ENCODE data around the gene CNTN5.

The CNTN5 gene

GRCh38 chr11:100068116-100068515 lies 1047.4 kb downstream of the CNTN5 start:
- Histone ChIP-seq H3K36me3 (ENCODE audit: control insufficient read depth, insufficient read depth, low read length) (no peaks in the 10 kb centered on the region), H3K4me3 (ENCODE audit: low read depth, low read length) (no peak overlapping the region), H3K9me3 (ENCODE audit: control insufficient read depth, insufficient read depth, low read length) (no peaks in the 10 kb centered on the region), H3K4me1 (ENCODE audit: control insufficient read depth, insufficient read depth, low read length) (no peaks in the 10 kb centered on the region), H3K27me3 (ENCODE audit: control insufficient read depth, insufficient read depth, low read length) (no peaks in the 10 kb centered on the region), H3K9ac (ENCODE audit: low read depth, low read length) (no peak overlapping the region)

GRCh38 chr11:100072131-100072530 lies 1051.4 kb downstream of the CNTN5 start:
- Histone ChIP-seq H3K9me3 (ENCODE audit: control insufficient read depth, insufficient read depth, low read length) (no peaks in the 10 kb centered on the region), H3K36me3 (ENCODE audit: control insufficient read depth, insufficient read depth, low read length) (no peaks in the 10 kb centered on the region), H3K4me1 (ENCODE audit: control insufficient read depth, insufficient read depth, low read length) (no peaks in the 10 kb centered on the region), H3K27me3 (ENCODE audit: control insufficient read depth, insufficient read depth, low read length) (no peaks in the 10 kb centered on the region), H3K4me3 (ENCODE audit: low read depth, low read length) (no peak overlapping the region), H3K9ac (ENCODE audit: low read depth, low read length) (no peak overlapping the region)

GRCh38 chr11:100080381-100080780 lies 1059.6 kb downstream of the CNTN5 start:
- H3K27me3 ChIP-seq (ENCODE audit: control insufficient read depth, insufficient read depth, low read length), result no peaks in the 10 kb centered on the region
- no peak overlapping the region for H3K9ac ChIP-seq (ENCODE audit: low read depth, low read length)
- no peaks in the 10 kb centered on the region for H3K4me1 ChIP-seq (ENCODE audit: control insufficient read depth, insufficient read depth, low read length)
- no peak overlapping the region for H3K4me3 ChIP-seq (ENCODE audit: low read depth, low read length)
- H3K9me3 ChIP-seq (ENCODE audit: control insufficient read depth, insufficient read depth, low read length), result no peaks in the 10 kb centered on the region
- no peaks in the 10 kb centered on the region for H3K36me3 ChIP-seq (ENCODE audit: control insufficient read depth, insufficient read depth, low read length)

GRCh38 chr11:100080821-100081220 lies 1060.1 kb downstream of the CNTN5 start:
- no peaks in the 10 kb centered on the region for H3K9me3 ChIP-seq (ENCODE audit: control insufficient read depth, insufficient read depth, low read length)
- no peaks in the 10 kb centered on the region for H3K4me1 ChIP-seq (ENCODE audit: control insufficient read depth, insufficient read depth, low read length)
- H3K36me3 ChIP-seq (ENCODE audit: control insufficient read depth, insufficient read depth, low read length), result no peaks in the 10 kb centered on the region
- no peak overlapping the region for H3K4me3 ChIP-seq (ENCODE audit: low read depth, low read length)
- H3K27me3 ChIP-seq (ENCODE audit: control insufficient read depth, insufficient read depth, low read length), result no peaks in the 10 kb centered on the region
- no peak overlapping the region for H3K9ac ChIP-seq (ENCODE audit: low read depth, low read length)

GRCh38 chr11:100093698-100094097 lies 1072.9 kb downstream of the CNTN5 start:
- H3K9me3 ChIP-seq (ENCODE audit: control insufficient read depth, insufficient read depth, low read length), result no peaks in the 10 kb centered on the region

GRCh38 chr11:100094121-100094865 lies 1073.5 kb downstream of the CNTN5 start:
- no peak overlapping the region for H3K9ac ChIP-seq (ENCODE audit: low read depth, low read length)

More at GRCh38 chr11:100093698-100094097, 1072.9 kb downstream of the CNTN5 start:
- H3K4me1 ChIP-seq (ENCODE audit: control insufficient read depth, insufficient read depth, low read length), result no peaks in the 10 kb centered on the region
- no peak overlapping the region for H3K9ac ChIP-seq (ENCODE audit: low read depth, low read length)
- H3K4me3 ChIP-seq (ENCODE audit: low read depth, low read length), result no peak overlapping the region
- H3K36me3 ChIP-seq (ENCODE audit: control insufficient read depth, insufficient read depth, low read length), result no peaks in the 10 kb centered on the region
- no peaks in the 10 kb centered on the region for H3K27me3 ChIP-seq (ENCODE audit: control insufficient read depth, insufficient read depth, low read length)

GRCh38 chr11:100095809-100096208 lies 1075.1 kb downstream of the CNTN5 start:
- H3K9ac ChIP-seq (ENCODE audit: low read depth, low read length), result no peak overlapping the region
- H3K4me1 ChIP-seq (ENCODE audit: control insufficient read depth, insufficient read depth, low read length), result no peaks in the 10 kb centered on the region
- H3K36me3 ChIP-seq (ENCODE audit: control insufficient read depth, insufficient read depth, low read length), result no peaks in the 10 kb centered on the region
- no peaks in the 10 kb centered on the region for H3K27me3 ChIP-seq (ENCODE audit: control insufficient read depth, insufficient read depth, low read length)
- no peak overlapping the region for H3K4me3 ChIP-seq (ENCODE audit: low read depth, low read length)
- H3K9me3 ChIP-seq (ENCODE audit: control insufficient read depth, insufficient read depth, low read length), result no peaks in the 10 kb centered on the region

More at GRCh38 chr11:100094121-100094865, 1073.5 kb downstream of the CNTN5 start:
- Histone ChIP-seq H3K36me3 (ENCODE audit: control insufficient read depth, insufficient read depth, low read length) (no peaks in the 10 kb centered on the region), H3K4me3 (ENCODE audit: low read depth, low read length) (no peak overlapping the region), H3K9me3 (ENCODE audit: control insufficient read depth, insufficient read depth, low read length) (no peaks in the 10 kb centered on the region), H3K4me1 (ENCODE audit: control insufficient read depth, insufficient read depth, low read length) (no peaks in the 10 kb centered on the region), H3K27me3 (ENCODE audit: control insufficient read depth, insufficient read depth, low read length) (no peaks in the 10 kb centered on the region)

GRCh38 chr11:100098560-100098959 lies 1077.8 kb downstream of the CNTN5 start:
- Histone ChIP-seq H3K4me3 (ENCODE audit: low read depth, low read length) (no peak overlapping the region), H3K9me3 (ENCODE audit: control insufficient read depth, insufficient read depth, low read length) (no peaks in the 10 kb centered on the region), H3K4me1 (ENCODE audit: control insufficient read depth, insufficient read depth, low read length) (no peaks in the 10 kb centered on the region), H3K9ac (ENCODE audit: low read depth, low read length) (no peak overlapping the region), H3K27me3 (ENCODE audit: control insufficient read depth, insufficient read depth, low read length) (no peaks in the 10 kb centered on the region), H3K36me3 (ENCODE audit: control insufficient read depth, insufficient read depth, low read length) (no peaks in the 10 kb centered on the region)

- no peak overlapping the region for H3K9ac ChIP-seq (ENCODE audit: low read depth, low read length)
- no peaks in the 10 kb centered on the region for H3K27me3 ChIP-seq (ENCODE audit: control insufficient read depth, insufficient read depth, low read length)
- no peaks in the 10 kb centered on the region for H3K9me3 ChIP-seq (ENCODE audit: control insufficient read depth, insufficient read depth, low read length)
- H3K4me3 ChIP-seq (ENCODE audit: low read depth, low read length), result no peak overlapping the region
- H3K4me1 ChIP-seq (ENCODE audit: control insufficient read depth, insufficient read depth, low read length), result peaks cover 13% of the 10 kb centered on the region
- no peaks in the 10 kb centered on the region for H3K36me3 ChIP-seq (ENCODE audit: control insufficient read depth, insufficient read depth, low read length)
Observed at GRCh38 chr11:100105255-100105981, 1084.7 kb downstream of the CNTN5 start.

- H3K36me3 ChIP-seq (ENCODE audit: control insufficient read depth, insufficient read depth, low read length), result no peaks in the 10 kb centered on the region
Observed at GRCh38 chr11:100105982-100106358, 1085.2 kb downstream of the CNTN5 start.

GRCh38 chr11:100119176-100119575 lies 1098.4 kb downstream of the CNTN5 start:
- no peak overlapping the region for H3K4me3 ChIP-seq (ENCODE audit: low read depth, low read length)
- peaks cover 8% of the 10 kb centered on the region for H3K4me1 ChIP-seq (ENCODE audit: control insufficient read depth, insufficient read depth, low read length)
- no peaks in the 10 kb centered on the region for H3K9me3 ChIP-seq (ENCODE audit: control insufficient read depth, insufficient read depth, low read length)
- H3K9ac ChIP-seq (ENCODE audit: low read depth, low read length), result no peak overlapping the region
- H3K27me3 ChIP-seq (ENCODE audit: control insufficient read depth, insufficient read depth, low read length), result no peaks in the 10 kb centered on the region
- H3K36me3 ChIP-seq (ENCODE audit: control insufficient read depth, insufficient read depth, low read length), result no peaks in the 10 kb centered on the region

More at GRCh38 chr11:100105982-100106358, 1085.2 kb downstream of the CNTN5 start:
- Histone ChIP-seq H3K4me1 (ENCODE audit: control insufficient read depth, insufficient read depth, low read length) (peaks cover 13% of the 10 kb centered on the region), H3K9me3 (ENCODE audit: control insufficient read depth, insufficient read depth, low read length) (no peaks in the 10 kb centered on the region), H3K9ac (ENCODE audit: low read depth, low read length) (no peak overlapping the region), H3K27me3 (ENCODE audit: control insufficient read depth, insufficient read depth, low read length) (no peaks in the 10 kb centered on the region), H3K4me3 (ENCODE audit: low read depth, low read length) (no peak overlapping the region)

- Histone ChIP-seq H3K36me3 (ENCODE audit: control insufficient read depth, insufficient read depth, low read length) (no peaks in the 10 kb centered on the region), H3K9ac (ENCODE audit: low read depth, low read length) (no peak overlapping the region), H3K27me3 (ENCODE audit: control insufficient read depth, insufficient read depth, low read length) (no peaks in the 10 kb centered on the region), H3K9me3 (ENCODE audit: control insufficient read depth, insufficient read depth, low read length) (no peaks in the 10 kb centered on the region), H3K4me1 (ENCODE audit: control insufficient read depth, insufficient read depth, low read length) (peaks cover 2% of the 10 kb centered on the region), H3K4me3 (ENCODE audit: low read depth, low read length) (no peak overlapping the region)
Observed at GRCh38 chr11:100133114-100133513, 1112.4 kb downstream of the CNTN5 start.
